Limb (tissue), 2 donors: ENCODE measurements around the gene ARHGEF10L.

Source experiments
- DNase-seq, 2 donors: peaks; one replicate each; pipeline ENCODE4 v3.0.0-alpha.2; 2016; ENCODE audit errors: extremely low spot score in 2 of 2

The ARHGEF10L gene

GRCh38 chr1:17655922-17656321, 116.4 kb downstream of the ARHGEF10L start:
- DNase-seq = no peak

GRCh38 chr1:17657436-17657835, 117.9 kb downstream of the ARHGEF10L start:
- no peak for DNase-seq

- no peak for DNase-seq
Measured at GRCh38 chr1:17658837-17659236, 119.3 kb downstream of the ARHGEF10L start.

GRCh38 chr1:17661546-17662157, 122.2 kb downstream of the ARHGEF10L start:
- DNase-seq = peak; percentile 25 to 86

- DNase-seq = no peak
Measured at GRCh38 chr1:17662296-17662695, 122.8 kb downstream of the ARHGEF10L start.

GRCh38 chr1:17662786-17663185, 123.3 kb downstream of the ARHGEF10L start:
- DNase-seq = no peak

GRCh38 chr1:17663646-17664045, 124.1 kb downstream of the ARHGEF10L start:
- no peak for DNase-seq

- no peak for DNase-seq
Measured at GRCh38 chr1:17664322-17664721, 124.8 kb downstream of the ARHGEF10L start.

GRCh38 chr1:17665054-17665453, 125.6 kb downstream of the ARHGEF10L start:
- DNase-seq = no peak

- no peak for DNase-seq
Measured at GRCh38 chr1:17665950-17666720, 126.6 kb downstream of the ARHGEF10L start.

- no peak for DNase-seq
Measured at GRCh38 chr1:17667641-17668040, 128.1 kb downstream of the ARHGEF10L start.

- DNase-seq = no peak
Measured at GRCh38 chr1:17668195-17668594, 128.7 kb downstream of the ARHGEF10L start.

- no peak for DNase-seq
Measured at GRCh38 chr1:17668624-17669175, 129.2 kb downstream of the ARHGEF10L start.

GRCh38 chr1:17669305-17669704, 129.8 kb downstream of the ARHGEF10L start:
- DNase-seq = no peak

- no peak for DNase-seq
Measured at GRCh38 chr1:17669866-17670451, 130.5 kb downstream of the ARHGEF10L start.

- no peak for DNase-seq
Measured at GRCh38 chr1:17670587-17671313, 131.3 kb downstream of the ARHGEF10L start.

GRCh38 chr1:17671314-17671705, 131.8 kb downstream of the ARHGEF10L start:
- no peak for DNase-seq

- DNase-seq = no peak
Measured at GRCh38 chr1:17671741-17672140, 132.2 kb downstream of the ARHGEF10L start.

GRCh38 chr1:17672226-17672625, 132.7 kb downstream of the ARHGEF10L start:
- no peak for DNase-seq

GRCh38 chr1:17673329-17674072, 134.0 kb downstream of the ARHGEF10L start:
- DNase-seq = no peak
